ENCODE data around the gene ARHGDIA.

Gene ARHGDIA

DNA sequence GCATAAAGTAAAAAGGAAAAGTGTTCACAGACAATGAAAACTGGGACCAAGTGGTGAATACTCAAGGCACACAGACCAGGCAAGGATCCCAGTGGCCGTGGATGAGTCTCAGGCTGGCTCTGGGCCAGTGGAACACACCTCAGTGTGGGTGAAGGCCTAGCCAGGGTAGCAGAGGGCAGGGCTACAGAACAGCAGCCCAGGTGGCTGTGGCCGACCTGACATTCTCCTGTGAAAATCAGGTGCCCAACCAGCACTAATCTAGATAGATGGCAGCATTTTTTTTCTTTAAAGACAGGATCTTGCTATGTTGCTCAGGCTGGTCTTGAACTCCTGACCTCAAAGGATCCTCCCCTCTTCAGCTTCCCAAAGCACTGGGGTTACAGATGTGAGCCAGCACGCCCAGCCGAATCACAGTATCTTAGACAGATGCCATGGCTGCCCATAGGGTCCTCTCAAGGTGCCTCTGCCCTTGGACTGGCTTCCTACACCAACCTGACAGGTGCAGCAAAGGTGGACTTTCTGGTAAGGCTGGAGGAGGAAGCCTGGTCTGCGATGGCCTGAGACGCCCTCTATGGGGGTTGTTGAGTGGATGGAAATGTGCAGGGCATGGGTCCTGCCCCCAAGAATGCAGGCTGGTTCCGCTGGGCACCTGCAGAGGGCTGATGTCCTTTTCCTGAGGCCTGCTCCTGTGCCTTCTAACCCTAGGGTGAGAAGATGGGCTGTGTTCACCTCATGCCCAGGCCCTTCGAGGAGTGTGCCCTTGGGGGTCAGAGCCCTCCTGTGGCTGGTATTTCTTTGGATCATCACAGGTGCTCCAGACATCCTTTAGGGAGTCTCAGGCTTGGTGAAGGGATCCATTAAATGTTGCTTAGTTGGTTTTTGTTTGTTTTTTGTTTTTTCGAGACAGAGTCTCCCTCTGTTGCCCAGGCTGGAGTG lies 7.0 kb downstream of the ARHGDIA start:
- DNase-seq (ENCODE audit: low read depth): no peak

DNA sequence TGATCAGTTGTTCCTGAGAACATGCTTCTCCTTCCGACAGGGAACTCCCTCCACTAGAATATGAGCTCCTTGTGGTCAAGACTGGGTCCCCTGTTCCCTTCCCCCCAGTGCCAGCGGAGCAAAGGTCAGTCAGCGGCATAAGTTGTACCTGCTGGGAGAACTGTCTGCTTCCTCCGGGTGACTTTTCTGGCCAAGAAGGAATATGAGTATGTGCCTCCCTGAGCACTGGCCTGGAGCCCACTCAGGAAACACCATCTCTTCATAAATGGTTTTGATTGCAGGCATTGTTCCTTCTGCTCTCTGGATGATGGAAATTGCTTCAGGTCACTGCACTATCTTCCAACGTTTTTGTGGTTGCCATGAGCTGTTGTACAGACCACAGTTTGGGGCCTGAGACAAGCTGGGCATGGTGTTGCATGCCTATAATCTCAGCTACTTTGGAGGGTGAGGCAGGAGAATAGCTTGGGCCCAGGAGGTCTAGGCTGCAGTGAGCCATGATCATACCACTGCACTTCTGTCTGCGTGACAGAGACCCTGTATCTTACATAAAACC lies 7.9 kb downstream of the ARHGDIA start:
- no peak for DNase-seq (ENCODE audit: low read depth)

DNA sequence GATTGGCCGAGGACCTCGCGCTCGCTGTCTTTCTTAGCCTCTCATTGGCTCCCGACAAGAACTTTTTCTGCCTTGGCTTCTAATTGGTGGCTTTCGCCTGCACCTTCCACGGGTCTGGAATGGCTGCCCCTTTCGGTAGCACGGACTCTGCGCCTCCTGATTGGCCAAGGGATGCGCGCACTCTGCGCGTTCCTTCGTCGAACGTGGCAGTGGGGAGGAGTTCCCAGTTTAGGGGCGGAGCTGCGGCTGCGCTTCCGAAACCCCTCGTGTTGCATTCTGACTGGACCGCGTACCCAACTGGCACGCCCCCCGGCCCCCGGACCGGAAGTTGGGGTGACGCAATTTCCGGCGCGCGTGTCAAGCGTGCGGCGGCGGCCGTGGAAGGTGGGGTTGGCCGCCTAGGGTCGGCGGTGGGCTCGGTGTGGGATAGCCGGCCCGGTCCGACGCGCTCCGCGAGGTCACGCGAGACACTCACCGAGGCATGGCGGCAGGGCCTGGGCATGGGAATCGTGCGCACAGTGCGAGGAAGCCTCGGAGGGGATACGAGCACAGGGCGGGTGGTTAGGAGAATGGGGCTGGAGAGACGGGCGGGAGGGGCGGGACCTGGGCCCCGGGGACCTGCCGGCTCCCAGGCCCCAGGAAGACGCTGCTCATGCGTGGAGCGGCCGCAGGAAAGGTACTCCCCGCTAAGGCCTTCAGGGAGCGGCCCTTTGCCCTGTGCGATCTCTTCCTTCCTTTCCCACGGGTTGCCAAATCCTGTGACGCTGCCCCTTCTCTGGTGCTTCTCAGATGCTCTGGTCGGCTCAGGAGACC lies 10.2 kb downstream of the ARHGDIA start:
- peak; percentile 98 for DNase-seq (ENCODE audit: low read depth)

DNA sequence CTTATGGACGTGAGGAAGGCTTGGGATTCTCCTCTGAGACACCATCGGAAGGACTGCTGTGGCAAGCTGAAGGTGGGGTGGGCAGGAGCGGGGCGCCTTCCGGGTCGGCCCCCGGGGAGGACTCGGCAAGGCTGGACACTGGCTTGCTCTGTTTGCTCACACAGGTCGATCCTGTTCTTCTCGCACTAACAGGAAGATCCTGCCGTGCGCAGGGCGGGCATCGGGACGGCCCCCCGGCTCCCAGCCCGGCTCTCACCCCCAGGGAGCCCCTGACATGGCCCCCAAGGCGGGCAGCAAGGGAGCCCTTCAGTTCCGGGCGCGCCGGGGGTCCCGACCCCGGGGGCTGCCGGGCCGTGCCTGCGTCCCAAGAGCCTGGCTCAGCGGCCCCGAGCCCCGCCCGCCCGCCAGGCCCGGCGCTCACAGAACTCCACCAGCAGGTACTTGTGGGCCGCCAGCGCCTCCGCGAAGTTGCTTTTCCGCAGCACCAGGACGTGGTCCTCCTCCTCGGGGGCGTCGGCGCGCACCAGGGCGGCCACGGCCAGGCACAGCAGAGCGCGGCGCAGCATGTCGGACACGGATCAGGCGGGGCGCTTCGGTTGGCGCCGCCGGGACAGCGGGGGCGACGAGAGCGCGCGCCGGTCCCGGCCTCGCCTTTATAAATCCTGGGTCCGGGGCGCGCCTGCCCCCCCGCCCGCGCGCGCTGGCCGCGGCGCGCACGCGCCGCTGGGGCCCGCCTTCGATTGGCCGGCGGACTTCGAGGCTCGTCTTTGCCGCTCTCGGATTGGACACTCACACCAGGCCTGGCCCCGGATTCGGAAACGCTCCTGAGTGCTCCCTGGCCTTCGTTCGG lies 11.0 kb downstream of the ARHGDIA start, which contains the start of gene P4HB:
TSS of gene P4HB (minus strand) at position 630 of the 850 bp plus-strand sequence. CDS start at position 566, 64 bp downstream.
- DNase-seq (ENCODE audit: low read depth): no peak

DNA sequence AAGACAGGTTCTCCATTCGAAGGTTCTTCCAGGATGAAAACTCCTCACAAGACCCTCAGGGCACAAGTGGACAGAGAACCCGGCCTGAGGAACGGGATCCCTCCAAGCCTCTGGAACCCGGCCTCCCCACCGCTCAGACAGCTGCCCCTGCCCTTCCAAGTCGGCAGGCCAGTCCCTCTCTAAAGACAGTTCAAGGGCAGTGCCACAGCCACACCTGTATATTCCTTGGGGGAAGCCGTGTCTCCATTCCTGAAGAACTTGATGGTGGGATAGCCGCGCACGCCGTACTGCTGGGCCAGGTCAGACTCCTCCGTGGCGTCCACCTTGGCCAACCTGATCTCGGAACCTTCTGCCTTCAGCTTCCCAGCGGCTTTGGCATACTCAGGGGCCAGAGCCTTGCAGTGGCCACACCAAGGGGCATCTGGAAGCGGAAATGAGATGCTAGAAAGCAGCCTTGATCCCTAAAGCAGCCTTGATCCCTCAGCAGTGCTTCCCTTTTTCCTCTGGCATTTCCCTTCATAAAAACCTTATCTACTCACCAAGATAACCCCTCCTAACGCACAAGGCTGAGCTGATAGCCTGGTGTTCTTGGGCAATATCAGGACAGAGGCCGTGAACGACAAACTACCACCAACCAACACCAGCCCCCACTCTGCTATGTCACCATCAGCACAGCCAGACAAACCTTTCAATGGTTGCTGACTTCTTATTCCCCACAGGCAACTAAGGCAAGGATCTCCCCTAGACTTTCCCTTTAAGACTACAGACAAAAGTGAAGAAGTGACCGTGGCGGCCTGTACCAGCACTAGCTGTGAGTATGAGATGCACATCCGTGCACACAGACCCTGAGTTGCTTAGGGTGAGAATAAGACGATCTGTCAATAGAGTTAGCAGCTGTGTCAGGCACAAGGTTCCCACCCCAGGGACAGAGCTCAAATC lies 11.9 kb downstream of the ARHGDIA start:
- DNase-seq (ENCODE audit: low read depth): no peak

DNA sequence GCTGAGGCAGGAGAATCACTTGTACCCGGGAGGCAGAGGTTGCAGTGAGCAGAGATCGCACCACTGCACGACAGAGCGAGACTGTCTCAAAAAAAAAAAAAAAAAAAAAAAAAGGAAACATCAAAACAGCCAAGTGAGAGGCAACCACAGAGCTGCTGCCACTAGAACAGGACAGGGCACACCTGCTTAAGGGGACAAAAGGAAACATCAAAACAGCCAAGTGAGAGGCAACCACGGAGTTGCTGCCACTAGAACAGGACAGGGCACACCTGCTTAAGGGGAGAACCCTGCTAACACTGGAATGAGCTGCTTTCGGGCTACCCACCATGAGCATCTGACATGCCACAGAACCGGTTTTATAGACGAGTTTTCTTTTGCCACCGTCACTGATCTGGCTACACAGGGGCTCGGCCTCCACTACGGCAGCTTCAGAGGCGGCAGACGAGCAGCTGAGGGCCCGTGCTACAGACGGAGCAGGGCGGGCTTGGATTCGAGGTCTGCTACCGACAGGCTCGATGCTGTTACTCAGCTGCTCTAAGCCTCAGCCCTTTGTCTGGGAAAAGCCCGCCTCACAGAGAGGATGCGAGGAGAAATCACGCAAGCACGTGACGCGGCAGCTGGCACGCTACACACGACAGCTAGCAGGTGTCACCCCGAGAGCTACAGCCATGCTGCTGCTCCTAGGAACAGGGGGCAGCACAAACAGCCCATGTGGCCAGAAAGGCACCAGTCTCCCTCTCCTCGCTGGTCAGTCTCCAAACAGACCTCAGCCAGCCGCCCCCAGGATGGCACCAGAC lies 12.8 kb downstream of the ARHGDIA start:
- no peak for DNase-seq (ENCODE audit: low read depth)

DNA sequence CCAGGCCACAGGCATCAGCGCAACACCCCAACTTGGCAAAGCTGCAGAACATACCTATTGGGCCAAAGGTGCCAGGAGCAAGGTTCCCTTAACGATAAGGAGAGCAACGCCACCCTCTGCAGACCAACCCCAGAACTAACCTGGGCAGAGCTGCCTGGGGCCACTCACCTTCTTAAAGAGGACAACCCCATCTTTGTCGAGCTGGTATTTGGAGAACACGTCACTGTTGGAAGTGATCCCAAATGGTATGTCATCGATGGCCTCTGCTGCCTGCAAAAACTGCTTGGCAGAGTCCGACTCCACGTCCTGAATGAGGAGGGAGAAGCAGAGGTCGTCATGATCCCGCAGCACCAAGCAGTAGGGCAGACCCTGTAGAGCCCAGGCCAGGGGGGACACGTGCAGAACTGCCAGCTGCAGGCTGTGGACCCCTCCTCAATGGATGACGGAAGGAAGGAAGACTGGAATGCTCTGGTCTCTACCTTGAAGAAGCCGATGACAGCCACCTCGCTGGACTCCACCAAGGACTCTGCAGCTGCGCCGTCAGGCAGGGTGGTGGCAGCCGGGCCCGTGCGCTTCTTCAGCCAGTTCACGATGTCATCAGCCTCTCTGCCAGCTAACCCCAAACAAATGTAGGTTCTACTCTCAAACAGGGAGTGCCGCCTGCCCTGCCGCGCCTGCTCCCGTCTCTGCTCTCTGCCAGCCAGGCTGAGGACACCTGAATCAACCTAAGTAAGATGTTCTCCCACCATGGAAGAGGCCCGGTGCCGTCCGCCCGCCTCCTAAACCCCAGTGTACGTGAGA lies 16.0 kb downstream of the ARHGDIA start:
- no peak for DNase-seq (ENCODE audit: low read depth)

GRCh38 chr17:81852237-81852636 lies 18.9 kb downstream of the ARHGDIA start:
- DNase-seq (ENCODE audit: low read depth): no peak

DNA sequence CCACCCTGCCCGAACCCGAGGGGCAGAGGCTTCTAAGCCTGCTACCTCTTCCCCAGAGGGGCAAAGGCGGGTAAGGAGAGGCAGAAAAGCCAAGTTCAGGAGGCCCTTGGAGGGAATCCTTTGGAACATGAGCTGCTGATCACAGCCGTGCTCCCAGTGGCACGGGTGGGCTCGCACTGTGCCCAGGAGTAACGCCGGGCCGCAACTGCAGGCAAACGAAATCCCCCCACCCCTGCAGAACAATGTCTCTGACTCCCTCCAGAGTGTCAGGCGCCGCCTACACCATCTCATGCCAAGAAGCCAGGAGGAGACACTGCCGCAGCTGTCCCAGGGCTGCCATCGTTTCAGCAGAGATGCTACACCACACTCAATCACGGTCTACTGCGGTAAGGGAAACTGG lies 19.7 kb downstream of the ARHGDIA start:
- no peak for DNase-seq (ENCODE audit: low read depth)

DNA sequence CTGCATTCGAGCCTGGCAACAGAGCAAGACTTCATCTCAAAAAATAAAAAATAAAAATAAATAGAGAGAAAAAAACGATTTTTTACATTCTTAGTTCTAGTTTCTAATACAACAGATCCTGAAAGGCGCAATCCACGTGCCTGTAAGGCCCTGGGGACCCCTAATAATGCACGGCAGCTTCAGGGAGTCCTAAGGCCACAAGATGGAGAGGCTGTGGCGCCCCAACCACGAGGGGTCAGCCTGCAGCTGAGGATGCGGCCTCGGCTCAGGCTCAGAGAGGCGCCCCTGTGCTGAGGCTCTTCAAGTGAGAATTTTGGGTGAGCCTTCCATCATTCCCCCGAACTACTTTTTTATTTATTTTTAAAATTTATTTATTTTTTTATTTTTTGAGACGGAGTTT lies 21.7 kb downstream of the ARHGDIA start:
- no peak for DNase-seq (ENCODE audit: low read depth)

- DNase-seq (ENCODE audit: low read depth): no peak
These were observed 24.1 kb downstream of the ARHGDIA start for GRCh38 chr17:81846743-81847689.

DNA sequence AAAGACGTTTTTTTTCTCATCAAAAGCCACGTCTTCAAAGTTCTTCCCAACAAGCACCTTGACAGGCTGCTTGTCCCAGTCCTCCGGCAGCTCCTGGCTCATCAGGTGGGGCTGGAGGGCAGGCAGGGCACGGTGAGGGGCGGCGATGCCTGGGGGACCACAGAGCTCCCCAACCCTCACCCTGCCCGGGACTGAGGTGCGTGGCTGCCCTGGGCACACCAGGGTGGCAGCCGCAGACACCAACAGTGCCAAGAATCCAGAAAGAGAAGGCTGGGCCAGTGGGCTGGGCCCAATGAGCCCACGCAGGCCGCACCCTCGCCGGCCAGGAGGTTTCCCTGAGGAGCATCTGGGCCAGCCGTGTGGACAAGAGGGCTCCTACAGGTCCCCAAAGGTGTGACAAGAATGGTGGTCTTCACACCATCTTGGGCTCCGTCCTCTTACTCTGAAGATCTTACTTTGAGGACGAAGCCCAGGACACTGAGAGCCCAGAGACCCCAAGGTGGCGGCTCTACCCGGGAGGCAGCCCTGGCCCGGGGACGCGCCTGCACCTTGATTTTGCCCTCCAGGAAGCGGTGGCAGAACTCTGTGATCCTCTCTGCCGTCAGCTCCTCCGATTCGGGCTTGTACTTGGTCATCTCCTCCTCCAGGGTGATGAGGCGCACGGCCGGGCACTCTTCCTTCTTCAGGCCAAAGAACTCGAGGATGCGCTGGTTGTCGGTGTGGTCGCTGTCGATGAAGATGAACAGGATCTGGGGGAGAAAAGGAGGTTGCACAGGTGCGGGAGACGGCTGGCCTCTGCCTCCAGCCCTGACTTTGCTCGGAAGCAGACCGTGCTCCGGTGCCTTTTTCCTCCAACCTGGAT lies 25.0 kb downstream of the ARHGDIA start:
- DNase-seq (ENCODE audit: low read depth): no peak

- DNase-seq (ENCODE audit: low read depth): no peak
These were observed 25.8 kb downstream of the ARHGDIA start for GRCh38 chr17:81845361-81845760.

- DNase-seq (ENCODE audit: low read depth): no peak
These were observed 26.2 kb downstream of the ARHGDIA start for GRCh38 chr17:81844887-81845286.

- no peak for DNase-seq (ENCODE audit: low read depth)
These were observed 26.7 kb downstream of the ARHGDIA start for GRCh38 chr17:81844327-81844851.

DNA sequence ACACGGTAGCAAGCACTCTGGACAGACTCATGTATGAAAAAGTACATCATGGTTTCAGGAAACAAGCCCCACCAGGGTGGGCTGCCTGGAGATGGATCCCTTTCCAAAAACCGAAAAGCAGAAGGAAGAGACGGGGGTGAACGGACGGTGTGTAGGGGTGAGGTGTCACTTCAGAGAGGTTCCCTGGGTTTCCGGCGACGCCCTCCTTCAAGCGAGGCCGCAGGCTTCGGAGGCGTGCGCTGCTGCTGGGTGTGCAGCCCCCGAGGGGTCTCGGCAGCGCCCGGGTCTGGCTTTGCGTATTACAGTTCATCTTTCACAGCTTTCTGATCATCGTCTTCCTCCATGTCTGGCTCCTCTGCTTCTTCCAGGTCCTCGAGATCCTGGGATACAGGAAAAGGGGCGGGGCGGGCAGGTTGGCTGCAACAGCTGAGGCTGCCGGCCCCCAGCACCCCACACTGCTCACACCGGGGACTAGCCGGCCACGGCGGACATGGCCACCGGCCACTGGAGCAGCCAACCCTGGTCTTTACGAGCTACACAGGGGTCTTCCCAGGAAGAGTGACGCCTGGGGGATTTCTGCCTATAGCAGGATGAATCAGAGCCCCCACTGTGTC lies 27.3 kb downstream of the ARHGDIA start:
- no peak for DNase-seq (ENCODE audit: low read depth)

Data from stimulated activated CD4-positive, alpha-beta T cell treated with anti-CD3 and anti-CD28 coated beads, Interleukin-2, amount 100 ng/mL, for 4 hours (primary cell).